Type B pancreatic cell (in vitro differentiated cells): Measurements from ENCODE around the gene DLGAP3. TPM values are rescaled to one million over a fixed set of nuclear protein-coding genes. Genes with fewer than 3 reads are reported as not detected.
"Not testable (repeated sequence)": the region's sequence is repeated elsewhere in the genome, so short reads cannot be mapped to it uniquely, and the experiment has no call there.

ENCODE experiments used
- DNase-seq: peaks from one replicate; pipeline ENCODE4 v3.0.0; 2021; ENCODE audit warnings: mixed read lengths; ENCODE audit not compliant: unreplicated experiment; ENCODE audit errors: extremely low spot score
- H3K27ac Mint-ChIP-seq: 2 replicates; pipeline ENCODE4 v1.8.0; 2021; ENCODE audit warnings: mild to moderate bottlenecking, mixed read lengths
- H3K27me3 Mint-ChIP-seq: 2 replicates; pipeline ENCODE4 v1.8.0; 2021; ENCODE audit warnings: mixed read lengths
- H3K36me3 Mint-ChIP-seq: 2 replicates; pipeline ENCODE4 v1.8.0; 2021; ENCODE audit warnings: mixed read lengths
- H3K4me1 Mint-ChIP-seq: one replicate; pipeline ENCODE4 v1.8.0; 2021; ENCODE audit warnings: mixed read lengths; ENCODE audit not compliant: unreplicated experiment
- H3K4me3 Mint-ChIP-seq: 2 replicates; pipeline ENCODE4 v1.8.0; 2021; ENCODE audit warnings: mild to moderate bottlenecking, mixed read lengths
- H3K9me3 Mint-ChIP-seq: 2 replicates; pipeline ENCODE4 v1.8.0; 2021; ENCODE audit warnings: mixed read lengths
- total RNA-seq: library from RNA; stranded (reverse); gene quantifications from 2 replicates; pipeline ENCODE4 v1.2.1, GENCODE V29; 2021; ENCODE audit warnings: low replicate concordance
- TF ChIP-seq, protein P1 (sequence below): fragments of 200-600 bp; sonication (generic); conservative IDR thresholded peaks from 2 replicates; pipeline ENCODE4 v1.5.0; 2021; ENCODE audit warnings: antibody characterized with exemption, mild to moderate bottlenecking

The DLGAP3 gene
- total RNA-seq, 1 donor from 2014 or later, result 1.0 TPM

DNA sequence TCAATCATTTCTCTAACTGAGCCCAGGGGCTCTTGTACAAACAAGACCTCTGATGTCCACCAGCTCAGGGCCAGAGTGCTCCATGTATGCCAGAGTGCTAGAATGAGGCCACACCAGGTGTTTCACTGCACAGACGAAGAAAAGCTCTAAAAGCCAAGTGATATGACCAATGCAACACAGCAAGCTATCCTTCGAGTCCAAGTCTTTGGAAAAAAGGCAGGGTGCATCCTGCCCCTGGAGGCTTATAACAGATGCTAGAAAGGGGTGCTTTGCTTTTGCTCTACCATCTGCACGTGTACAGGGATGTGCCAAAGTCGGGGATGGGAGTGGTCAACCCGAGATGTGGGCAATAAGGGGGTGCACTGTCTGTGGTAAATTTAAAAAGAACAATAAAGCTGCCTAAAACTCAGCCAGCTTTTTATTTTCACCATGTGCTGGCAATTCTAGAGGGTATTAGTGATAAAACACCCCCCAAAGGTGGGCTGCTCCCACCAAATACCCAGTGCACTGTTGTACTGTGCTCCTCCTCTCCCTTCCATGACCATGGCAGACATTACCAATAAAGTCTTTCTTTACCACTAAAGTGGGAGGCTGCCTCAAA, 102.0 kb downstream of the DLGAP3 start:
- Mint-ChIP-seq H3K27me3 (peaks cover 4% of the 10 kb centered on the region), H3K4me1 (peaks cover 14% of the 10 kb centered on the region), H3K36me3 (no peaks in the 10 kb centered on the region), H3K4me3 (no peak overlapping the region), H3K27ac (no peak overlapping the region), H3K9me3 (no peaks in the 10 kb centered on the region)
- DNase-seq, result no peak
- TF ChIP-seq, protein P1, sequence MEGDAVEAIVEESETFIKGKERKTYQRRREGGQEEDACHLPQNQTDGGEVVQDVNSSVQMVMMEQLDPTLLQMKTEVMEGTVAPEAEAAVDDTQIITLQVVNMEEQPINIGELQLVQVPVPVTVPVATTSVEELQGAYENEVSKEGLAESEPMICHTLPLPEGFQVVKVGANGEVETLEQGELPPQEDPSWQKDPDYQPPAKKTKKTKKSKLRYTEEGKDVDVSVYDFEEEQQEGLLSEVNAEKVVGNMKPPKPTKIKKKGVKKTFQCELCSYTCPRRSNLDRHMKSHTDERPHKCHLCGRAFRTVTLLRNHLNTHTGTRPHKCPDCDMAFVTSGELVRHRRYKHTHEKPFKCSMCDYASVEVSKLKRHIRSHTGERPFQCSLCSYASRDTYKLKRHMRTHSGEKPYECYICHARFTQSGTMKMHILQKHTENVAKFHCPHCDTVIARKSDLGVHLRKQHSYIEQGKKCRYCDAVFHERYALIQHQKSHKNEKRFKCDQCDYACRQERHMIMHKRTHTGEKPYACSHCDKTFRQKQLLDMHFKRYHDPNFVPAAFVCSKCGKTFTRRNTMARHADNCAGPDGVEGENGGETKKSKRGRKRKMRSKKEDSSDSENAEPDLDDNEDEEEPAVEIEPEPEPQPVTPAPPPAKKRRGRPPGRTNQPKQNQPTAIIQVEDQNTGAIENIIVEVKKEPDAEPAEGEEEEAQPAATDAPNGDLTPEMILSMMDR, result no peak

DNA sequence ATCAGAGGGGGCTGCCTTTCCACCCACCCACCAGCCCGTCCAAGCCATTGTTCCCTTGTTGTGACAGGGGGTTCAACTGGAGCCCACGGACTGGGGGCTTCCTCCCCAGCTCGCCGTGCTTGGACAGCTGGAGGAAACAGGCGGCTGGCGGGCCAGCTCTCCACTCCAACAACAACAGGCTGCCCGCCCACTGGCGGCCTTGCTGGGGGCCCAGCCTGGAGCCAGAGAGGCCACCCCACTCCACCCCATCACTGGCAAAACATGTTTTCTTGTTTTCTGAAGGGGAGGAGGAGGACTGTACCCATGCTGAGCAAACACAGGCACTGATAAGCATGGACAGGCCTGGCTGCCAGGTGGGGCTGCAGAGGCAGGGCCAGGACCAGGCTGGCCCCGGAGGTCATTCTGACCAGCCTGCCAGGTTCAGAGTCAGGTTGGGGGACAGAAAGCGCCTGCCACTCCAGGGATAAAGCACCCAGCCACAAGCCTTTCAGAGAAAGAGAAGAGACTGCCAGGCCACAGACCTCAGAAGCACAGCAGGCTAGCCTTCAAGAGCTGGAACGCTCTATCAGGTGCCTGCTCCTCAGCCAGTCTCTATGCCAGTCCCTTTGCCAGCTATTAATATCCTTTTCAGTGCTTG, 103.9 kb downstream of the DLGAP3 start:
- H3K36me3 Mint-ChIP-seq, result no peaks in the 10 kb centered on the region
- DNase-seq, result no peak
- no peaks in the 10 kb centered on the region for H3K9me3 Mint-ChIP-seq
- peaks cover 4% of the 10 kb centered on the region for H3K27me3 Mint-ChIP-seq
- TF ChIP-seq, protein P1, result no peak
- H3K4me1 Mint-ChIP-seq, result peaks cover 14% of the 10 kb centered on the region
- H3K27ac Mint-ChIP-seq, result no peak overlapping the region
- H3K4me3 Mint-ChIP-seq, result no peak overlapping the region

DNA sequence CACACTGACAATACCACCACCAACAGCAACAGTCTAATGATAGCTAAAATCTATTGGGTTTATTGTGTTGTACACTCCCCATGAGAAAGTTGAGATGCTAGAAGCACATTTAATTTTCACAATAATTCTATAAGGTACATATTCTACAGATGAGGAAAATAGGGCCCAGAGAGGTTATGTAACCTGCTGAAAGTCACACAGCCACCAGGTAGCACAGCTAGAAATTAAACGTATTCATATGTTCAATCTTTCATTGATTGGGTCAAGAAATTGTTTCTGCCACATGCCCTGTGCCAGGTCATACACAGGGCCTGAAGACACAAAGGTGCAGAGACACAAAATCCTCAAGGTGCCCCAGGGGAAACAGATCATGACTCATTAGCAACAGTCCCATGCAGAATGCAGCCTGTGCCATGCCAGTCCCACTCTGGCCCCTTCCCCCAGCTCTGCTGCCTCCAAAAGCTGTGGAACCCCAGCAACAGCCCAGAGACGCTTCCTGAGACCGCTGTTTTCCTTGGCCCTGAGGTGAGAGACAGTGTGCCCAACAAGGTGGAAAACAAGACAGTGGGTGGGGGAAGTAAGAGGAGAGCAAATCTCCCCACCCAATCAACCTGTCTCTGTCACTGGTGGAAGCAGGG, 104.5 kb downstream of the DLGAP3 start:
- peaks cover 14% of the 10 kb centered on the region for H3K4me1 Mint-ChIP-seq
- H3K27me3 Mint-ChIP-seq, result peaks cover 4% of the 10 kb centered on the region
- no peaks in the 10 kb centered on the region for H3K9me3 Mint-ChIP-seq
- no peaks in the 10 kb centered on the region for H3K36me3 Mint-ChIP-seq
- H3K27ac Mint-ChIP-seq, result no peak overlapping the region
- TF ChIP-seq, protein P1, result no peak
- DNase-seq, result no peak
- no peak overlapping the region for H3K4me3 Mint-ChIP-seq

DNA sequence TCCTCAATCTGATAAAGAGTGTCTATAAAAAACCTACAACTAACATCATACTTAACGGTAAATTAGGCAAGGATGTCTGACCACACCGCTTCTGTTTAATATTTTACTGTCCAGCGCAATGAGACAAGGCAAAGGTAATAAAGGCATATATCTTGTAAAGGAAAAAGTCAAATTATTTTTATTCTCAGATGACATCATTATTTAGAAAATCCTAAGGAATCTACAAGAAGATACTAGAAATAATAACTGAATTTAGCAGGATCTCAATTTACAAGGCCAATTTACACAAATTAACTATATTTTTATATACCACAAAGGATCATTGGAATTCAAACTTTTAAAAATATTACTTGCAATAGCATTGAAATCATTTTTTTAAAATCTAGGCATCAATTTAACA, 107.2 kb downstream of the DLGAP3 start:
- no peak overlapping the region for H3K27ac Mint-ChIP-seq
- H3K4me3 Mint-ChIP-seq, result no peak overlapping the region
- no peaks in the 10 kb centered on the region for H3K36me3 Mint-ChIP-seq
- DNase-seq, result no peak
- H3K4me1 Mint-ChIP-seq, result peaks cover 5% of the 10 kb centered on the region
- no peaks in the 10 kb centered on the region for H3K9me3 Mint-ChIP-seq
- TF ChIP-seq, protein P1, result no peak
- H3K27me3 Mint-ChIP-seq, result peaks cover 3% of the 10 kb centered on the region

DNA sequence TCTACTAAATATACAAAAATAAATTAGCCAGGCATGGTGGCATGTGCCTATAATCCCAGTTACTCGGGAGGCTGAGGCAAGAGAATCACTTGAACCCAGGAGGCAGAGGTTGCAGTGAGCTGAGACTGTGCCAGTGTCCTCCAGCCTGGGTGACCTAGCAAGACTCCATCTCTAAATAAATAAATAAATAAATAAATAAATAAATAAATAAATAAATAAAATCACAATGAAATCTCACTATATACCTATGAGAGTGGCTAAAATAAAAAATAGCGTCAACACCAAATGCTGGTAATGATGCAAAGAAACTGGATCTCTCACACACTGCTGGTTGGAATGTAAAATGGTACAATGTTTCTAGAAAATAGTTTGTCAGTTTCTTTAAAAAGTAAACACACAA, 110.6 kb downstream of the DLGAP3 start:
- H3K27me3 Mint-ChIP-seq, H3K4me1 Mint-ChIP-seq, DNase-seq, H3K27ac Mint-ChIP-seq, H3K36me3 Mint-ChIP-seq, H3K4me3 Mint-ChIP-seq, H3K9me3 Mint-ChIP-seq: not testable (repeated sequence)

DNA sequence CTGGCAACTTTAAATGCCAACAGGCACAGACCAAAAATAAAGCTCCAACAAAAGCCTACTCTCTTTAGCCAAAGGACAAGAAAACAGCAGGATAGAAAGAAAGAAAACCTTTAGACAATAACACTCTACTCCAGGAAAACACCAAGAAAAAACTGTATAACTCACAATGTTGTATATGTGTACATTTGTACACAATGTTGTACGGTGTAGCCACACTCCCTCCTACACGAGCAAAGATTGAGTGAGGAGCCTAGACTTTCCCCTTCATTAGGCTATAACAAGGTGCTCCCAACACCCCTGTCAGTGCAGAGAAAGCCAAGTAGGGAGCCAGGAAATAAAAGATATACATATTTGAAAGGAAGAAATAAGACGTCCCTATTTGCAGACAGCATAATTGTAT, 112.7 kb downstream of the DLGAP3 start:
- TF ChIP-seq, protein P1, result no peak
- H3K27me3 Mint-ChIP-seq, result no peaks in the 10 kb centered on the region
- no peak for DNase-seq
- no peak overlapping the region for H3K4me3 Mint-ChIP-seq
- H3K36me3 Mint-ChIP-seq, result no peaks in the 10 kb centered on the region
- H3K27ac Mint-ChIP-seq, result no peak overlapping the region
- H3K9me3 Mint-ChIP-seq, result no peaks in the 10 kb centered on the region
- H3K4me1 Mint-ChIP-seq, result no peaks in the 10 kb centered on the region
